ENCODE measurements around the gene RTN4RL2. TPM values are rescaled to one million over a fixed set of nuclear protein-coding genes. Genes with fewer than 3 reads are reported as not detected.

The RTN4RL2 gene
- total and polyA plus RNA-seq, 9 of the 15 experiments (the other 6 are each of a cell fraction or from before 2014, with no cell fraction given) = 0.06 to 1.9 (median 0.34) TPM; not detected in 4

GRCh38 chr11:57434640-57435546 lies 25.4 kb upstream of the RTN4RL2 start (continued):
- TF ChIP-seq SMAD2 (IDR thresholded peaks at IDR 0.05; ENCODE audit: low read depth, low read length) (no peak), NFATC3 (IDR thresholded peaks at IDR 0.05) (no peak), TCF7 (IDR thresholded peaks at IDR 0.05; ENCODE audit: borderline replicate concordance) (no peak), TEAD4 (IDR thresholded peaks at IDR 0.05; ENCODE audit: low read length) (peak; percentile 45; the same call in 1 of the 2 replicates), TEAD4 (CRISPR knock-in tag; IDR thresholded peaks at IDR 0.05; ENCODE audit: borderline replicate concordance) (no peak), ZNF609 (CRISPR knock-in tag; IDR thresholded peaks at IDR 0.05; ENCODE audit: borderline replicate concordance) (no peak), MAZ (CRISPR knock-in tag; conservative IDR thresholded peaks at IDR 0.05 in 1 of 2, IDR thresholded peaks at IDR 0.05 in 1 of 2) (no peak), IRF9 (tag; IDR thresholded peaks at IDR 0.05) (peak; percentile 56; the same call in 1 of the 2 replicates), E2F5 (CRISPR knock-in tag; IDR thresholded peaks at IDR 0.05) (no peak), PATZ1 (CRISPR knock-in tag; IDR thresholded peaks at IDR 0.05; ENCODE audit: borderline replicate concordance) (no peak), RBM15 (IDR thresholded peaks at IDR 0.05; ENCODE audit: insufficient read depth, low read length) (no peak), RCOR1 (IDR thresholded peaks at IDR 0.05; ENCODE audit: borderline replicate concordance in 1 of 2, low read depth in 2 of 2, low read length in 2 of 2) (no peak), ZFPM2 (CRISPR knock-in tag; IDR thresholded peaks at IDR 0.05) (no peak), NCOR1 (IDR thresholded peaks at IDR 0.05) (no peak), NCOA1 (IDR thresholded peaks at IDR 0.05; ENCODE audit: low read depth) (no peak), NFIX (CRISPR knock-in tag; IDR thresholded peaks at IDR 0.05; ENCODE audit: low read depth) (no peak)
